Right lobe of liver (tissue), 6 donors: ENCODE data around the gene SHROOM2. TPM values are rescaled to one million over a fixed set of nuclear protein-coding genes. Genes with fewer than 3 reads are reported as not detected.

Experiments
- ATAC-seq, 4 donors: fragments of 200-7000 bp; cut with Tn5 transposase; one replicate each; pipeline ENCODE4 v1.9.1; 2020; ENCODE audit warnings: mild to moderate bottlenecking in 4 of 4, moderate library complexity in 4 of 4
- DNase-seq, 3 donors: peaks; one replicate each; pipeline ENCODE4 v3.0.0-alpha.2; 2020
- H3K27ac ChIP-seq, 3 donors: fragments of 200-600 bp; one replicate each; pipeline ENCODE4 v1.8.0; 2022
- H3K27me3 ChIP-seq, 2 donors: fragments of 200-600 bp; one replicate each; pipeline ENCODE4 v1.8.0; 2022
- H3K36me3 ChIP-seq, 4 donors: fragments of 200-600 bp; sonication (generic) in 1 of 4; one replicate each; pipeline versions ENCODE4 v1.5.1 to v1.8.0; 2017 to 2022; ENCODE audit warnings: control low read depth in 1 of 4
- H3K4me1 ChIP-seq, 4 donors: fragments of 200-600 bp; sonication (generic) in 1 of 4; one replicate each; pipeline versions ENCODE4 v1.5.1 to v1.8.0; 2017 to 2022; ENCODE audit warnings: control low read depth in 1 of 4
- H3K4me3 ChIP-seq, 3 donors: fragments of 200-600 bp; one replicate each; pipeline ENCODE4 v1.8.0; 2022
- H3K9me3 ChIP-seq, 4 donors: fragments of 200-600 bp; sonication (generic) in 1 of 4; one replicate each; pipeline versions ENCODE4 v1.5.1 to v1.8.0; 2017 to 2022; ENCODE audit warnings: control low read depth in 1 of 4
- CTCF ChIP-seq, 4 donors: fragments of 200-600 bp in 3 of 4; fragments of 450-650 bp in 1 of 4; IDR thresholded peaks; one replicate each; pipeline versions ENCODE4 v1.5.1 to v1.8.0; 2016 to 2022; ENCODE audit warnings: antibody characterized with exemption in 4 of 4, mild to moderate bottlenecking in 2 of 4
- POLR2A ChIP-seq: fragments of 450-650 bp; IDR thresholded peaks from one replicate; pipeline ENCODE4 v1.6.1; 2017; ENCODE audit warnings: antibody characterized with exemption, mild to moderate bottlenecking
- WGBS: methylation state at CpG from one replicate; pipeline ENCODE4 v1.1.6; 2018; ENCODE audit warnings: low coverage, low lambda C conversion rate; ENCODE audit not compliant: insufficient coverage; ENCODE audit errors: missing lambda C conversion rate; 5-methylcytosine and 5-hydroxymethylcytosine counted together
- intact Hi-C, 2 donors: fragments of 100-400 bp; cut with DNase I; formaldehyde crosslinking; loops; one replicate each; pipeline versions ENCODE4 v1.11.2 to v1.14.1; 2022
- total RNA-seq, 6 experiments: library from RNA; depleted of rRNA in 2 of 6; stranded (reverse); fragments of >200 nt in 2 of 6; fragmentation: NEBNext Ultra II Directional in 3 of 6; extraction: Animal tissue kit (Norgen Biotek cat#: 25700) in 3 of 6; gene quantifications; one replicate each; pipeline versions ENCODE4 v1.1.0 to v1.2.4, GENCODE V29; 2016 to 2023
- donor health status: DM: no; HTN: yes; CAD: no.
- donor health status: DM: no; HTN: no; CAD: no.
- donor health status: DM: no; HTN: no; CAD: no.
- donor health status: DM: no; HTN: yes; CAD: no.
- donor health status: DM: no; HTN: yes; CAD: no.

SHROOM2 gene
- total RNA-seq, 6 experiments from 2014 or later, result 3.6 to 7.5 (median 3.9) TPM

- TF ChIP-seq POLR2A, result no peak
- TF ChIP-seq CTCF (IDR thresholded peaks at IDR 0.05), result no peak
- Histone ChIP-seq H3K9me3 (no peaks in the 10 kb centered on the region), H3K27ac (no peak overlapping the region), H3K27me3 (no peaks in the 10 kb centered on the region), H3K36me3 (no peaks in the 10 kb centered on the region), H3K4me1 (peaks cover 0 to 7% (median 0%) of the 10 kb centered on the region in 4 donors), H3K4me3 (no peak overlapping the region)
- no peak for DNase-seq
- WGBS, result 44% methylated on average over 8 of the region's 8 CpGs
- ATAC-seq, result peak; percentile 37 to 71 (median 56)
- intact Hi-C loops, result no loop called here
Observed at GRCh38 chrX:9825966-9826365, 39.7 kb downstream of the SHROOM2 start.

DNA sequence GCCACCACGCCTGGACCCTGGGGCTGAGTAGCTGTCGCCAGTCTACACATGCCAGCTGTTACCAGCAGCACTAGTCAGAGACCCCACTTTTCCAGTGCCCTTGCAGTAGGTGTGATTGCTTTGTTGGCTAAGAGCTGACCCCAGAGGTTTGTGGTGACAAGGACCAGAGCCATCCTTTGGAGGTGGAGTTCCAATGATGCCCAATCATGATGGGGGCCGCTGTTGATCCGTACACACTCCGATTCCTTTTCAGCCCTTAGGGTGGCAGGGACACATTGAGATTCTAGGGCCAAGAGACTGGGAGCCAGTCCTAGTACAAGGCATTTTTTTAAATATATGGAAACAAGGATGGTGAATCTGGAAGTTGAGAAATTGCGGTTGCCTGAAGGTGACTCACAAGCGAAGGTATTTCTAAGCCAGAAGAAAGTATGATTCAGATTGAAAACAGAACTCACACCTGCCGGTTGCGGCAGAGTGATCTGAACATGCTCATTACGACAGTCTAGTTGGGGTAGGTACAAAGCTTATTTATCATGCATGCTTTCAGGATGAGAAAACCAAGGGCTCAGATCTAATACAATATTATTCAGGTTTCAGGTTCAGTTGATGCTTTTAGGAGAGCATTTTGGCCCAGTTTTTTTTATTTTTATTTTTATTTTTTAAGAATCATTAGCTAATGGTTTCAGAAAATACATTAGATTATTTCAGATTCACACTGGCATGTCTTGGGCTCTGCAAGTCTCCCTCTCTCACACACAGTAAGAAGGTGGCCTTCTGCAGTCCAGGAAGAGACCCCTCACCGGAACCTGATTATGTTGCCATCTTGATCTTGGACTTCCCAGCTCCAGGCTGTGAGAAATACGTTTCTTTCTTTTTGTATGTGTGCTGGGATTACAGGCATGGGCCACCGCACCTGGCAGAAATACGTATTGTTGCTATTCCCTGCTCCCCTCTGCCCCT is 43.4 kb downstream of the SHROOM2 start:
- no peak overlapping the region for H3K4me3 ChIP-seq
- no peaks in the 10 kb centered on the region for H3K9me3 ChIP-seq
- no peak overlapping the region for H3K27ac ChIP-seq
- WGBS, result 76% methylated on average over 13 of the region's 14 CpGs
- peaks cover 0 to 3% (median 0%) of the 10 kb centered on the region in 4 donors for H3K4me1 ChIP-seq
- no peaks in the 10 kb centered on the region for H3K36me3 ChIP-seq
- DNase-seq, result no peak
- no peak for ATAC-seq
- intact Hi-C loops, result no loop called here
- no peak for TF ChIP-seq CTCF (IDR thresholded peaks at IDR 0.05)
- TF ChIP-seq POLR2A, result no peak
- no peaks in the 10 kb centered on the region for H3K27me3 ChIP-seq

GRCh38 chrX:9832811-9833210 is 46.6 kb downstream of the SHROOM2 start:
- DNase-seq (no peak), ATAC-seq (peak; percentile 39 to 55 (median 52))
- Histone ChIP-seq H3K36me3 (no peaks in the 10 kb centered on the region), H3K27me3 (no peaks in the 10 kb centered on the region), H3K4me3 (no peak overlapping the region), H3K27ac (no peak overlapping the region), H3K4me1 (no peaks in the 10 kb centered on the region), H3K9me3 (no peaks in the 10 kb centered on the region)
- intact Hi-C loops, result no loop called here
- 42% methylated on average over 5 of the region's 6 CpGs for WGBS
- TF ChIP-seq POLR2A, result no peak
- no peak for TF ChIP-seq CTCF (IDR thresholded peaks at IDR 0.05)

DNA sequence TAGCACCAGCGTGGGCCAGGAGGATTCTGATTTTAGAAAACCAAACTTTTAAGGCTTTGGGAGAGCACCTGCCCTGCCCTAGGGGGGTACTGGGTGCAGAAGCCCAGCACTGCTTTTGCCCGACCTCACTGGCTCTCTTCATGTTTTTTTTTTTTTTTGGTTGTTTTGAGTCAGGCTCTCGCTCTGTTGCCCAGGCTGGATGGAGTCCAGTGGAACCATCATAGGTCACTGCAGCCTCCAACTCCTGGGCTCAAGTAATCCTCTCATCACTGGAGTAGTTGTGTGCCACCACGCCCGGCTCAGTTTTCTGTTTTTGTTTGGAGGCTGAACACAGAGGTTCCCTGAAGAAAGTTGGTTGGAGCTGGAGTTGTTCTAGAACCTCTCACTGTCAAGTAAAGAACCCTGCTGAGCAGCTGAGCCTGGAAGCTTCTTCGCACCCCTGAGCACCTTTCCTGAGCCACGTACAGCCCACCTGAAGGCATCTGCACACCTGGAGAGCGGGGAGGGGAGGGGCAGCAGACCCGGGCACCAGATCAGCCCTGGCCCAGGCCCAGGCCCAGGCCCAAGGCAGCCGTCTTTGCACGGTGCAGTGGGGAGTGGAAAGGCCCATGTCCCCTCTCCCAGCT is 49.5 kb downstream of the SHROOM2 start:
- Histone ChIP-seq H3K27ac (no peak overlapping the region), H3K9me3 (no peaks in the 10 kb centered on the region), H3K27me3 (no peaks in the 10 kb centered on the region), H3K4me1 (no peaks in the 10 kb centered on the region), H3K36me3 (no peaks in the 10 kb centered on the region), H3K4me3 (no peak overlapping the region)
- WGBS, result 62% methylated on average over 3 of the region's 11 CpGs
- TF ChIP-seq POLR2A, result no peak
- TF ChIP-seq CTCF (IDR thresholded peaks at IDR 0.05), result no peak
- no peak for DNase-seq
- intact Hi-C loops, result no loop called here
- peak in 2 of 4 donors; percentile 57 to 58 for ATAC-seq
